Stimulated activated CD4-positive, alpha-beta T cell treated with anti-CD3 and anti-CD28 coated beads, TNF-alpha, amount 100 ng/mL, for 48 hours (primary cell): ENCODE results near the gene SH3BGRL2.
"Not testable (repeated sequence)": the region's sequence is repeated elsewhere in the genome, so short reads cannot be mapped to it uniquely, and the experiment has no call there.

Source experiments
- DNase-seq, 3 donors: peaks; one replicate each; pipeline ENCODE4 v3.0.0-alpha.2; 2020; ENCODE audit warnings: low read depth in 3 of 3

Gene SH3BGRL2

GRCh38 chr6:79648328-79648727 lies 17.2 kb downstream of the SH3BGRL2 start:
- DNase-seq: no peak

GRCh38 chr6:79649016-79649415 lies 17.9 kb downstream of the SH3BGRL2 start:
- DNase-seq: no peak

- no peak for DNase-seq
These were observed 19.8 kb downstream of the SH3BGRL2 start for GRCh38 chr6:79650950-79651349.

- DNase-seq: no peak
These were observed 25.0 kb downstream of the SH3BGRL2 start for GRCh38 chr6:79656134-79656533.

- no peak for DNase-seq
These were observed 26.1 kb downstream of the SH3BGRL2 start for GRCh38 chr6:79657238-79657637.

GRCh38 chr6:79663655-79664054 lies 32.5 kb downstream of the SH3BGRL2 start:
- DNase-seq: not testable (repeated sequence)

- DNase-seq: no peak
These were observed 34.8 kb downstream of the SH3BGRL2 start for GRCh38 chr6:79665725-79666551.

- no peak for DNase-seq
These were observed 35.5 kb downstream of the SH3BGRL2 start for GRCh38 chr6:79666634-79667033.

- no peak for DNase-seq
These were observed 37.3 kb downstream of the SH3BGRL2 start for GRCh38 chr6:79668381-79668780.

GRCh38 chr6:79669766-79670165 lies 38.6 kb downstream of the SH3BGRL2 start:
- no peak for DNase-seq

- DNase-seq: no peak
These were observed 39.7 kb downstream of the SH3BGRL2 start for GRCh38 chr6:79670789-79671188.

- DNase-seq: peak in 2 of 3 donors; percentile 23 to 32
These were observed 40.6 kb downstream of the SH3BGRL2 start for GRCh38 chr6:79671600-79672266.

- DNase-seq: no peak
These were observed 41.5 kb downstream of the SH3BGRL2 start for GRCh38 chr6:79672631-79673111.

- no peak for DNase-seq
These were observed 42.8 kb downstream of the SH3BGRL2 start for GRCh38 chr6:79673947-79674346.

- DNase-seq: no peak
These were observed 45.9 kb downstream of the SH3BGRL2 start for GRCh38 chr6:79676785-79677736.

GRCh38 chr6:79682682-79683081 lies 51.6 kb downstream of the SH3BGRL2 start:
- not testable (repeated sequence) for DNase-seq

- no peak for DNase-seq
These were observed 53.7 kb downstream of the SH3BGRL2 start for GRCh38 chr6:79684876-79685275.

- DNase-seq: no peak
These were observed 55.7 kb downstream of the SH3BGRL2 start for GRCh38 chr6:79686707-79687309.

- DNase-seq: no peak
These were observed 56.6 kb downstream of the SH3BGRL2 start for GRCh38 chr6:79687759-79688158.

GRCh38 chr6:79694156-79694555 lies 63.0 kb downstream of the SH3BGRL2 start:
- no peak for DNase-seq

GRCh38 chr6:79694623-79695343 lies 63.7 kb downstream of the SH3BGRL2 start:
- DNase-seq: no peak
